ENCODE measurements around the gene CARD19. TPM values are rescaled to one million over a fixed set of nuclear protein-coding genes. Genes with fewer than 3 reads are reported as not detected.

CARD19 gene
- total RNA-seq, 1 donor from 2014 or later = 31.3 TPM

DNA sequence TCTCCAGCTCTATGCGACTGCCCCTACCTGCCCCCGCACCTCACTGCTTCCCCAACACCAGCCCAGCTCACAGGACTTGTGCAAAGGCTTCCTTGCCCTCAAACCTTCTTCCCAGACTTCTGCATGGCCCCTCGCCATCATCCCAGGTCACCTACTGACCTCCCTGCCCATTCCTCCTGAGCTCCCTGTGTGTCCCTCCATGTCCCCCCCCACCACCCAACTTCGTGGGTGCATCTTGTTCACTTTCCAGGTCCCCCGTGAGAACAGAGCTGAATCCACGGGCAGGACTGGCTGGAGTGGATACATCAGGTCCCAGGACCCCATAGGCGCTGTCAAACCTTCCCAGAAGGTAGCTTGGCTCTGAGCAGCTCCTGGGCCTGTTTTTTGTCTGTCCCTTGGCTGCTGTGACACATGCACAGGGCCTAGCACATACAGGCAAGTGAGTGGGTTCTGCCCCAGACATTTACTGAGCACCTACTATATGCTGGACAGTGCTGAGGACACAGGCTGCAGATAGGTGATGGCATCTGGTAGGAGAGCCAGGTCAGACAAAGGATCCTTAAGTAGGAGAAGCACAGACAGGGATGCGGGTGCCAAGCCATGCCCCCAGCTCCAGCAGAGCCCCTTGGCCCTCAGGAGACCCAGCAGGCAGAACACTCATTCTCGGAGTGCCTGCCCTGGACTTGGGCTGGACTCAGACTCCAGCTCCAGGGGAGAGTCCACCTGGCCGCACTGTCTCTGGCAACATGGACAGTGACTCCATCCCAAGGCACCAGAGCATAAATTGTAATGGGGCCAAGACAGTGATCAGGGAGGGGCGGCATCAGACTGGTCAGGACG, 23.1 kb downstream of the CARD19 start:
- DNase-seq (ENCODE audit: low spot score) = peak; percentile 41

DNA sequence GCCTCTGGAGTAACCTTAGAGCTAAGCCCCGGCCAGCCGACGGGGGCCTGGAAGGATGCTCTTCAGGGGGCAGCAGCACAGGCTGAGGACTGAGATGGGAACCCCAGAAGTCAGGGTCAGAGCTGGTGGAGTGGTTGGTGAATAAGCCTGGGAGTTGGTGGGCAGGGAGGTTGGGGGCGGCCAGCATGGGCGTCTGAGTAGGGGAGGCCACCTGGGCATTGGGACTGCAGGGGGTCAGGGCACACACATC, 23.6 kb downstream of the CARD19 start:
- DNase-seq (ENCODE audit: low spot score) = no peak

DNA sequence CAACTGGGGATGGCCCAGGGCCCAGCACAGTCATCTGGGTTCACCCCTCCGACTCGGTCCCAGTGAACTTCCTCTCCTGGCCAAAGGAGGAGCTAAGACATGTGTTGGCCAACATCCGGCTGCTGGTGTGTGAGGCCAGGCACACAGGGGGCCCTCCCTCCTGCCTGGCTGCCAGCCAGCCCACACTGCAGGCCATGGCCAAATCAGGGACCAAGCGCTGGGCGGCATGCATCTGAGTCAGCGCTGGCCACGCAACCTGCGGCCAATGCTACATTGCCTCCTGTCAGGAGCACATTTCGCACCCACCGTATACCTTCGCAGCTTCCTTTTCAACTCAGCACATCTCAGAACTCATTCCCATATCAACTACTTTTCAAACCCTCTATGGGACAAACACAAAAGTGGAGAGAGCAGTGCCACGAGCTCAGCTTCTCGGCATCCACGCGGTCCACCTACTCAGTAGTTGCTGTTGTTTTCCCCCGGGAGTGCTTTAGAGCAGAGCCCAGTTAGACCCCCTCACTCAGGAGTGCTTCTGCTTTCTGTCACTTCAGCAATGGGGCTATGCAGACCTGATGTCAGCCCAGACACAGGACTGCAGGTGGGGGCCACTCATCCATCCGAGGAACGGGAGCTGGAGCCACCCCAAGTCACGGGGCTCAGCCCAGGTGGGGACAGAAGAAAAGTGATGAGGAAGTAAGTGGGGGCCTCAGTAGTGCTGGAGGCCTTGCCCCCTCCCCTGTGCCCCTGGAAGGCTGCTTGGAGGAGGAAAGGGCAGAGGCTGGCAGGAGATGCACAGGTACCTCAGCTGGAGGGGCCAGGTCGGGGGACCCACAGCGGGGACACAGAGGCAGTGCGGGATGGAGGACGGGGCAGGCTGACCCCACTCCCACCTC, 24.2 kb downstream of the CARD19 start:
- peak; percentile 95 for DNase-seq (ENCODE audit: low spot score)

DNA sequence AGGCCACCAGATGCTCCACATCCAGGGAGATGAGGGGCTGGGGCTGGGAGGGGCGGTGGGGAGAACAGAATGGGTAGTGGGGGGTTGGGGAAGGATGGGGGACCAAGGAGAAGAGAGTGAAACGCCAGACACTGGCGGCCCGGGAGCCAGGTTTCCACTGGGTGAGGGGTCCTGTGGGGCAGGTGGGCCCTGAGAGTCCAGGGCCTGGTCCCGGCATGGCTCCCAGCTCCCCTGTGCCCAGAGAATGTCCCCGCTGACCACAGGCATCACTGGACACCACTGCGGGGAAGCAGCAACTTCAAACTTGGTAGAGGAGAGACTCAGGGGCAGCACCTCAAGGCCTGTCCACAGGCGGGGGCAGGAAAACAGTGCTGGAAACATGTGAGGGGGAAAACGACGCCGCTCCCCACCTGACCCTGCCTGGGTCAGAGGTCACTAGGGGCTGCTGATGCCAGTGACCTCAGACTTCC, 24.9 kb downstream of the CARD19 start:
- peak; percentile 43 for DNase-seq (ENCODE audit: low spot score)

DNA sequence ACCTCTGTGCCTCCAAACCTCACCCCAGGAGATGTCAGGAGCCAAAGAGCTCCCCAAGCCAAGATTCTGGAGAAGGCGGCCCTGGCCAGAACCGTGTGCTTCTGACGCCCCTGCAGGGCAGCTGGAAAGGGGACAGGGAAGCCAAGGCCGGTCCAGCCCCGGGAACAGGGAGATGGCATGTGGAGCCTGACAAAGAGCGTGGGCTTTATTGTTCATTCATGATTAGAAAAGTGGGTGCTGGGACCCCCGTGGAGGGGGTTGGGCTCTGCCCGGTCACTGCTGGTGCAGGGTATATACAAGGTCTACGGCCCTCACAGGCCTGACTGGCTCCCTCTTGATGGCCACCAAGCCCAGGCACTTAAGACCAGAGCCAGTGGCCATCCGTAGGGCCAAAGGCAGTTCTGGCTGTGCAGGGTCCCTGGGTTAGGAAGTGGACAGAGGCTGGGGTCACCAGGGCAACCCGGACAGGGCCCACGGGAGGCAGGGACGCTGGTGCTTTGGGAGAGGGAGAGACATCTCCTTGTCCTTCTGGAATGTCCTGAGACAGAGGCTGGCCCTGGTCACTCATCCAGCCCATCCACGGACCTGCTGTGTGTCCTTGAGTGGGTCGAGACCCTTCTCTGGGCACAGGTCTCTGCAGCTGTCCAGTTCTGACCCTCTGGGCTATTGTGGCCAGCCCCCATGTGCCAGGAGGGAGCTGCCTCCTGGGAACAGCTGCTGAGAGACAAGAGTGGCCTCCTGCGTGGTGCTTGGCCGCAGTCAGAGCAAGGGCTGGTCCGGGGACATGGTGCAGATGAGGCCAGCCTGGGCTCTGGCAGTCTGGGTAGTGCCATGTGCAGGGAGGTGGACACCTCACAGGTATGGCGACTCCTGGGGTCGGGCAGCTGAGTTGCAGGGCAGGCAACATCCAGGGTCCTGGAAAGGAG, 25.6 kb downstream of the CARD19 start:
- peak; percentile 43 for DNase-seq (ENCODE audit: low spot score)

DNA sequence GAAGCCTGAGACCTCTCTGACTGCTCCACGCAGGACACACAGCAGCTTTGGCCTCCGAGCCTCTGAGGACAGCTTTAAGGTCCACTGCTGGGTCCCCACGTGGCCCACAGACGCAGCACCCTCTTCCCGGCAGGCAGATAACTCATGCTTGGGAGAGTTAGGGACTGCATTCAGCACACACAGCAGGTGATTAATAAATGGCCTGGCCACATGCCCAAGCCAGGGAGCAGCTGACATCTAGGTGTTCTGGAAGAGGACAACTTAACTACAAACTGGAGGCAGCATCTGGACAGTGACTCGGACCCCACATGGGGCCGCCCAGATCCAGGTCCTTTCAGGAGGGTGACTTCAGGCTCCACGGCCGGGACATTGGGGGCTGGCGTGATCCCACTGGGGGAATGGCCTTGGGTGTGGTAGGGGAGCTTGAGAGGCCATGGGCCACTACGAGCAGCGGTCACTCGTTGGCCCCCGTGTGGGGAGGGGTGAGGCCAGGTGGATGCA, 26.8 kb downstream of the CARD19 start:
- peak; percentile 42 for DNase-seq (ENCODE audit: low spot score)

DNA sequence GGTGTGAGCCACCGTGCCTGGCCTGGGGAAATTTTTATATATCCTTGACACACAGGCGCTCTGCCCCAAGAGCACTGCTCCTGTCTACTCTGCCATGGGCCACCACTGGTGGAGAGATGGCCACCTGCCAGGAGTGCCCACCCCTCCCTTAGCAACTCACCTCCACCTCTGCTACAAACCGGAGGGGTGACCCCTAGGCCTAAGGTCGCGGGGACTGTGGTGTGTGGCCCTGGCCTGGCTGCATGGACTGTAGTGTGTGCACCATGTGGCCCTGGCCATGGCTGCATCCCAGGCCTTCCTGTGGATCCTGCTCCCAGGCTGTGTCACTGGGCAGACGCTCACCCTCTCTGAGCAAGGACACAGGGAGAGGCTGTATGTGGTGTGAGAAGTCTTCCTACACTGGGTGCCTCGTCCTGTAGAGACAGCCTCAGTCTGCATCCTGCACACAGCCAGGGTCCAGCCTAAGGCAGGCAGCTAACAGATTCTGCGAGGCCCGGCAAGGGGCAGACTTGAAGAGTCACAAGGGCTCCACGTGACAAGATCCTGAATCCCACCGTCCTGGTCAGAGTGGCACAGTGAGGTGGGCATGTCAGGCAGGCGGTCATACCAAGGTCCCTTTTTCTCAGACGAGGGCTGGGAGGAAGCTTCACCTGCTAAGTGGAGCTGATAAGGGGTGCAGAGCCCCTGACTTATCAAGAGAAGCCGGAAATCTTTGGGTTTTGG, 27.7 kb downstream of the CARD19 start:
- DNase-seq (ENCODE audit: low spot score) = peak; percentile 41

DNA sequence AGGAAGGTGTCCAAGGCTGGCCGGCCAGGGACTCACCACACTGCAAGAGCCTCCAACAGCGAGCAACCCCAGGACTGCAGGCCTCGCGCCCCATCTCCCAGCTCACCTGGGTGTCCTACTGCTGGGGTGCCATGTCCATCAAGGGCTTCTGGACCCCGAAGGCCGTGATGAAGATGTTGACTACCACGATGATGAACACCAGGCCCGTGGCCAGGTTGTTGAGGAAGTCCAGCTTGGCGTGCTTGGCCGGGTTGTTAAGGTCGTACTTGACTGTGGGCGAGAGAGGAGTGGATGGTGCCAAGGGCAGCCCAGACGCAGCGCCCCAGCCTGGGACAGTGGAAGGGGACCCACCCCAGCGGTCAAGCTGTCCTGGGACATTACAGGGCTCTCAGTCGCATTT, 28.8 kb downstream of the CARD19 start:
- DNase-seq (ENCODE audit: low spot score) = peak; percentile 40

DNA sequence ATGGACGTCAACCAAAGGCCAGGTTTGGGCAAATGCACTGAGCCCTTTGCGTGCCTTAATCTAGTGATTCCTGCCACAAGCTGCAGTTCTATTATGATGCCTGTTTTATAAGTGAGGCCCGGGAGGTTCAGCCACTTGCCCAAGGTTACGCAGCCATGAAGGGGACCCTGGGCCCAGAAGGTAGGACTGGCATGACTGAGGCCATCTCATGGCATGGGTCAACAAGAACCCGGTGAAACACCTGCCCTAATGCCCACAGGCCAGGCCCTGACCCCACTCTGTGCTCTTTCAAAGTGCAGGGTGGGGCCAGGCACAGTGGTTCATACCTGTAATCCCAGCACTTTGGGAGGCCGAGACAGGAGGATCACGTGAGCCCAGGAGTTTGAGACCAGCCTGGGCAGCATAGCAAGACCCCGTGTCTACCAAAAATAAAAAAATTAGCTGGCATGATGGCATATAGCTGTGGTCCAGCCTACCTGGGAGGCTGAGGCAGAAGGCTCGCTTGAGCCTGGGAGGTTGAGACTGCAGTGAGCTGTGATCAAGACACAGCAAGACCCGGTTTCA, 29.4 kb downstream of the CARD19 start:
- peak; percentile 36 for DNase-seq (ENCODE audit: low spot score)

DNA sequence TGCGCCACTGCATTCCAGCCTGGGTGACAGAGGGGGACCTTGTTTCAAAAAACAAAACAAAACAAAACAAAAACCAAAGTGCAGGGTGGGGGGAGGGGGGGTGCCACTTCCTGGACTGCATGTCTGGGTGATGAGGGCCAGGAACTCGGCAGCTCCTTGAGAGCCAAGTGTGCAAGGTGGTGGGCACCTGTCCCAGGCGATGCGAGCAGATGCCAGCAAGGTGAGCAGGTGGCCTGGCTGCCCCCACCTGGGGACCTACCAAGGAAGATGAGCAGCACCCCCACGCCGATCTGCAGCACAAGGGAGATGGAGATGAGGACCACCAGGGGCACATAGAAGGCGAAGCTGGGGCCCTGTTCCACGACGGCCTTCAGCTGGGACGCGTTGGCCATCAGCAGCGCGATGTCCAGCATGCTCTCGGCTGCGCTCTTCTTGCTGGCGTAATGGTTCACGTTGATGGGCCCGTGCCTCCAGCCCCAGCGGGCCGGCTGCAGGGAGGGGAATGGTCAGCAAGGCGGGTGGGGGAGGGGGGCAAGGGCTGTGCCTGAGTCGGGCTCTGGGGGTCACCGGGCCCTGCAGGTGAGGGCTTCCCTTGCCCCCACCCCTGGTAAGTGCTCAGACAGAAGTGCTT, 30.2 kb downstream of the CARD19 start:
- DNase-seq (ENCODE audit: low spot score) = peak; percentile 42

DNA sequence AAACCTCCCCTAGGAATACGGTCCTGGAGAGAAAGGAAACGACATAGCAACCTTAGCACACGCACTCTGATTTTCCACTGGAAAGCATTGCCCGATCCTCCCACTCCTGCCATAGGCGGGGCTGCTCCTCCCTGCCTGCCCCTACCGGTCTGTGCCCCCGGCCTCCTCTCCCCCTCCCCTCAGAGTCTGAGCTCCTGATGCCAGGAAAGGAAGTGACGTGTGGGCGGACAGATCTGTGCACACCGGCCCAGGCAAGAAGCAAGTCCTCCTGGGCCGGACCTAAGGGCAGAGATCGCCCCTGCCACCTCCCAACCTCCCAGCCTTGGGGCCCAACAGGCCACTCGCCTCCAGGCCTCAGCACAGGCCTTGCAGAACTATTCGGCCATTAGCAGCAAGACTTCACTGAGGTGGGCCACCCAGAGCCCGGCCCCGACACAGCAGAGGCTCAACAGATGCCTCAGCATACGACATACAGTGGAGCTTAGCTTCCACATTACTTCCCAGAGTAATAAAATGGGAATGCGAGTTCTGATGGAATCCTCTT, 30.9 kb downstream of the CARD19 start:
- DNase-seq (ENCODE audit: low spot score) = peak; percentile 70

DNA sequence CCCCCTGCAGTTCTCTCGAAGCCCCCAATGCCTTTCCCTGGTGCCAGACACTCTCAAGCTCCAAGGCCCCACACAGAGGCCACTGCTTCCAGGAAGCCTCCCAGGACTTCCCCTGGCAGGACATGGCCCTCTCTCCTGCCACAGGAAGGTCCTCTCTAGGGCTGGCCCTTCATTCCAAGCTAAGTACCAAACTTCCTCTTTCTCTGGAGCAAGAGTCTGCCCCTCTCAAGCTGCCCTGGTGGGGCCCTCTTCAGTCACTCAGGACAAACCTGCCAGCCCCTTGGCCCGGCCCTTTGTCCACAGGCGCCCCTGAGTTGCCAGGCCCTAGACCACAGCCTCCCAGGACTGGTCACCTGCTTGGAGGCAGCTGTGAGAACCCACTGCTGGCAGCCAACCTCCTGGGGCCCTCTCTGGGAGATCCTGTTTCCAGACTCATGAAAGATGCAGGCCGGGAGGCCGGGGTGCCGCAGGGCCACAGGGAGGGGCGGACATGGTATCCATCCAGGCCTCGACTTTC, 31.4 kb downstream of the CARD19 start:
- no peak for DNase-seq (ENCODE audit: low spot score)

DNA sequence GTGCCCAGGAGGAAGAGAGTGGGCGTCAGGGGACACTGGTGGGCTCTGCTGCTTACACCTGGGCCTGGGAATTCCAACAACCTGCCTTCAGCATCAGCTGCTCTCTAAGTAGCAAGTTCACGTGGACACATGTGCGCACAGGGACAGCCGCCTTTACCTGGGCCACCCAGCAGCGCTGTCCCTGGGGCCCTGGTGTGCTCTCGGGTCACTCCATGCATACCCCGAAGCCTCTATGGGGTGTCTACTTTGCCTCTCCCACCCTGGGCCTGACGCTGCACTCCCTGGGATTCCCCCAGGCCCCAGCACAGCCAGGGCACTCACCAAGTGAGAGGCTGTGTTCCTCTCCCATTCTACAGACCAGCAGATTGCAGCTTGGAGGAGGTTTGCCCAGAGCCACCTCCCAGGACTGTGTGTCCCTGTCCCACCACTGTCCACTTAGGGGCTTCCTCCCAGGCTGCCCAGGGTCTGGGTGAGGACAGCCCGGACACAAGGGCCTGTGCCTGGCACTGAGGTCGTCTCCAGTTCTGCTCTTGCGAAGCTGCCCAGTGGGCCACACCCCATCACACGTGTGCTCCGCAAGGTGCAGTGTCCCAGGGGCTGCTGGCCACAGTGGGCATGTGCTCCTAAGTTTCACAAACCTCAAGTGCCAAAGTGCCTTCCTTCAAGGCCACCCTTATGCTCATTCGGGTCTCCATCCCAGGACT, 32.1 kb downstream of the CARD19 start:
- no peak for DNase-seq (ENCODE audit: low spot score)

DNA sequence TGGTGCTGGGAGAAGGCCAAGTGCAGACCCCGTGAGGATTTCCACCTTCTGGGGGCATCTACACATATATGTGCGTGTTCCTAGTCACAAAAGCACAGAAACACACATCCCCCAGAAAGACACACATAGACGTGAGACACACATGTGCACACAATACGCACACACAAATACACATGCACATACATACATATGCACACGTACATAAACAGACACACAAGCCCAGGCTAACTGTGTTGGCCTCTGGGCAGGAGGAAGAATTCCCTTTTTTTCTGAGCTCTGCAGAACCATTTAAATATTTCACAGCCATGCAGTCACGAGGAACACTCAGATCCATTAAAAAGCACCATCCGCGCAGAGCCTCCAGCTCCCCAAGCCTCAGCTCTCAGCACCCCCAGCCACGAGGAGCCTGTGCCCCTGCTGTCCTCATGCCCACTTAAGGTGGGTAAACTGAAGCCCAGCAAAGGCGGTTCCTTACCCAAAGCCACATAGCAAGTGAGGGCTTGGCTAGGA, 32.8 kb downstream of the CARD19 start:
- no peak for DNase-seq (ENCODE audit: low spot score)

DNA sequence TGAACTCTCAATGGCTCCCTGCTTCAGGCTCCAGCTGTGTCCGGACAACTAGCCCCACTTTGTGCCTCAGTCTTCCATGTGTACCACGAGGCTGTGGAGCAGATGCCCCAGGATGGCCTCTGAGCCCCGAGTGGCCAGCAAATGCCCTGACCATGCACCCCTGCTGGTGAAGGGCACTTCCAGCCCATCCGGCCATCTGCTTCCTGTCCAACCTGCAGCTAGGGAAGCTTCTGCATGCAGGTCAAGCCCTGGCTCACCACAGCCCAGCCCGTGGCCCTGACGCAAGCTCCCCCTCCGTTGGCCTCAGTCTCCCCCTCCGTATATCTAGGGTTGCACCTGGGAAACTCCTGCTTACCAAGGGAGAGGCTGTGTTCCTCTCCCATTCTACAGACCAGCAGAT, 33.3 kb downstream of the CARD19 start:
- DNase-seq (ENCODE audit: low spot score) = no peak

DNA sequence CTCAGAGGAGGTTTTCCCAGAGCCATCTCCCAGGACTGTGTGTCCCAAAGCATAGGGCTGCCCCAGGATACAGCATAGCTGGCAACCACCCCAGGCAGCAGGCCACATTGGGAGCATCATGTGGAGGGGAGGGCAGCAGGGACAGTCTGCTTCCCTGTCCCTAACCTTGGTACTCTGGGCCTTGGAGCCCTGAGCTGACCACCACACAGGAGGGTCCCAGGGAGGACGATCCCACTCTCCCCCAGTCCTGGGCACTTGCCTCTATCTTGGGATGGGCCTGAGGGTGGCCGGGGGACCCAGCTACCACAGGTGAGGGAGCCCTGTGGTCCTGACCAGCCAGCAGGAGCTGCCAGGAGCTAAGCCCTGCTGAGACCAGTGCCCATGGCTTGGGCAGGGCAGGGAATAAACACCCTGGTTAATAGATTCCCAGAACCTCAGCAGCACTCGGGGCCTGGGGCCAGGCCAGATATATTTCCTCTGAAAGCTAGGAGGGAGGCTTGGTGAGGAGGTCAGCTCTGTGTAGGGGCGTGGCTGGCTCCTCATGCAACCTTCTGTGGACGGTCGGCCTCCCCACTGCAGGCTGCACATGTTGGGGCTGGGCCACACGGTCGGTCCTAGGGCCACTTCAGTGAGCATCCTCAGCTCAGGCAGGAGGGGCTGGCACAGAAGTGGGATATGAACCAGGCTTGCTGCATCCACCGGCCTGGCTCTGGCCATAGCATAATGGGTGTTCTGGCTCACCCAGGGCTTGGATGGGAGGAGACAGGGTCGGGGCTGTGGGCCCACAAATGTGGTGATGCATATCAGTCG, 33.9 kb downstream of the CARD19 start:
- no peak for DNase-seq (ENCODE audit: low spot score)

DNA sequence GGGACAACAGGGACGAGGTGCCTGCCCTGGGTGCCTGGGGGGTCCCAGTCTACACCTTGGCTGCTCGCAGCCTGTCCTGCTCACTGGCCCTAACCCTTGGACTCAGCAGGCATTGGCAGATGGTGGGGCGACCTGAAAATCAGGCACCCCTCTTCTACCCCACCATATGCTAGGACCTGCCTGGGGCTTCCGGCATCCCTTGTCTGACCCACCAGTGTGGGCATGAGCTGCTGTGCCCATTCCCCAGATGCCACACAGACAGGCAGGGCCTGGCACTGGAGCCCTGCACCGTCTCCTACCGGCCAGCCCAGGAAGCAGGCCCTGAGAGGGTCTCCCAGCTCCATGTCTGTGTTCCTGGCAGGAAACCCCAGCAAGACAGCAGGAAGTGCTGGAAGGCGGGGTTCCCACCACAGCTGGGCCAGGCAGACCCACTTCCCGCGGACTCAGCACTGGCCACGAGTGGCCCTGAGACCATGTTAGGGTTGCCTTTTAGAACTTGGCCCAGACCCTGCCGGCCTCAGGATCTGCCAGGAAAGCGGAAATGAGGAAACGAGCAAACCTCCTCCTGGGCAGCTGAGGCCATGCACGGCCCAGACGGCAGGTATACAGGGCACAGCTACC, 35.0 kb downstream of the CARD19 start:
- no peak for DNase-seq (ENCODE audit: low spot score)

All from ureter (tissue), 1 donor.